ENCODE data around the gene CALD1. TPM values are rescaled to one million over a fixed set of nuclear protein-coding genes. Genes with fewer than 3 reads are reported as not detected.

The CALD1 gene
- total RNA-seq, 1 donor from 2014 or later, result 71.8 TPM

DNA sequence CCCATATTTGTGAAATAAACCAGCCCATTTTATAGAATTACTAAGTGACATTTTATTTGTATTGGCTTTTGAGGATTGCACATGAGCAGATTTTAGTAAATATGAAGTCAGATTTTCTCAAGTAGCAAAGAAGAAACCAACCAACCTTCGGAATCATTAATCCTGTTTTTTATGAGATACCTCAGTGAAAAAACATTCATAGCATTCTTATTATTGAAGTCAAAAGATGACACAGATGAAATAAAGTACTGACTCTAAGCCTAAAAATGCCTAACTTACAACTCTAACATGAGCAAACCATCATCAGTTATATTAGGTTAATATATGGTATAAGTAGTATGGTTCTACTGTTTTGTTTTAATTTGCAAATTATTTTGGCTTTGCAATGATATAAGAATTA lies 147.0 kb downstream of the CALD1 start:
- no peaks in the 10 kb centered on the region for H3K4me1 Mint-ChIP-seq
- no peak overlapping the region for H3K4me3 Mint-ChIP-seq
- H3K27ac Mint-ChIP-seq (ENCODE audit: unreplicated experiment), result no peak overlapping the region
- no peaks in the 10 kb centered on the region for H3K27me3 Mint-ChIP-seq (ENCODE audit: low read depth)
- TF ChIP-seq, protein P1, sequence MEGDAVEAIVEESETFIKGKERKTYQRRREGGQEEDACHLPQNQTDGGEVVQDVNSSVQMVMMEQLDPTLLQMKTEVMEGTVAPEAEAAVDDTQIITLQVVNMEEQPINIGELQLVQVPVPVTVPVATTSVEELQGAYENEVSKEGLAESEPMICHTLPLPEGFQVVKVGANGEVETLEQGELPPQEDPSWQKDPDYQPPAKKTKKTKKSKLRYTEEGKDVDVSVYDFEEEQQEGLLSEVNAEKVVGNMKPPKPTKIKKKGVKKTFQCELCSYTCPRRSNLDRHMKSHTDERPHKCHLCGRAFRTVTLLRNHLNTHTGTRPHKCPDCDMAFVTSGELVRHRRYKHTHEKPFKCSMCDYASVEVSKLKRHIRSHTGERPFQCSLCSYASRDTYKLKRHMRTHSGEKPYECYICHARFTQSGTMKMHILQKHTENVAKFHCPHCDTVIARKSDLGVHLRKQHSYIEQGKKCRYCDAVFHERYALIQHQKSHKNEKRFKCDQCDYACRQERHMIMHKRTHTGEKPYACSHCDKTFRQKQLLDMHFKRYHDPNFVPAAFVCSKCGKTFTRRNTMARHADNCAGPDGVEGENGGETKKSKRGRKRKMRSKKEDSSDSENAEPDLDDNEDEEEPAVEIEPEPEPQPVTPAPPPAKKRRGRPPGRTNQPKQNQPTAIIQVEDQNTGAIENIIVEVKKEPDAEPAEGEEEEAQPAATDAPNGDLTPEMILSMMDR (conservative IDR thresholded peaks at IDR 0.05), result no peak
- H3K36me3 Mint-ChIP-seq (ENCODE audit: low read depth), result peaks cover 48% of the 10 kb centered on the region
- H3K9me3 Mint-ChIP-seq, result peaks cover 2% of the 10 kb centered on the region
- DNase-seq (ENCODE audit: low read depth, low spot score), result no peak

DNA sequence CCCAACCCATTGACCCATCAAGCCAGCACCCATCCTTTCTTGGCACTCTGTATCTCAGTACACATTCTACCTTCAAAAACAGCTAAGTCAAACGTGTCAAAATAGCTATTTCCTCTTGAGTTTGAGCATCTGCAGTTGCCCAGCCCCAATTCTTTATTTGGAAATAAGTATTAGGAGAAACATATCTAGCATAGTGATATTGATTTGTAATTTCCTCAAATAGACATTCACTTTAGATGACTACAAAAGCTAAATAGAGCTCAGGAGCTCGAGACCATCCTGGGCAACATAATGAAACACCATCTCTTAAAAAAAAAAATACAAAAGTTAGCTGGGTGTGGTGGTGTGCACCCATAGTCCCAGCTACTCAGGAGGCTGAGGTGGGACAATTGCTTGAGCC lies 147.6 kb downstream of the CALD1 start:
- Mint-ChIP-seq H3K27ac (ENCODE audit: unreplicated experiment) (no peak overlapping the region), H3K4me1 (no peaks in the 10 kb centered on the region), H3K9me3 (peaks cover 2% of the 10 kb centered on the region), H3K4me3 (no peak overlapping the region), H3K27me3 (ENCODE audit: low read depth) (no peaks in the 10 kb centered on the region), H3K36me3 (ENCODE audit: low read depth) (peaks cover 55% of the 10 kb centered on the region)
- no peak for DNase-seq (ENCODE audit: low read depth, low spot score)
- TF ChIP-seq, protein P1 (conservative IDR thresholded peaks at IDR 0.05), result no peak

DNA sequence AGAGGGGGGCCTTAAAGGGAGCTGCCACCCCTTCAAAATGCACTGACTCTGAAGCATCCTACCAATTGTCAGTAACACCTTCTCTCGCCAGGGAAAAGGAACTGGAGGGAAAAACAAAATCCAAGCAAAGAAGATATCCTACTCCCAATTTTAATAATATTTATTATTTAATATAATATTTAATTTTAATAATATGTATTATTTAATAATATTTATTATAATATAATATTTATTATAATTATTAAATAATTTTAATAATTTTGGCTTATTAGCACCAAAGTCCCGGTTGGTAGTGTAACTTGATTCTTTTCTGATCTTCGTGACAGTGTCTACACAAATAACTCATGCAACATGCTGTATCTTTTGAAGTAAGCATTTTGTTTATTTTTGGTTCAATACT lies 148.3 kb downstream of the CALD1 start:
- Mint-ChIP-seq H3K9me3 (peaks cover 2% of the 10 kb centered on the region), H3K27me3 (ENCODE audit: low read depth) (no peaks in the 10 kb centered on the region), H3K27ac (ENCODE audit: unreplicated experiment) (no peak overlapping the region), H3K4me1 (no peaks in the 10 kb centered on the region), H3K4me3 (no peak overlapping the region), H3K36me3 (ENCODE audit: low read depth) (peaks cover 55% of the 10 kb centered on the region)
- DNase-seq (ENCODE audit: low read depth, low spot score), result no peak
- TF ChIP-seq, protein P1 (conservative IDR thresholded peaks at IDR 0.05), result no peak

DNA sequence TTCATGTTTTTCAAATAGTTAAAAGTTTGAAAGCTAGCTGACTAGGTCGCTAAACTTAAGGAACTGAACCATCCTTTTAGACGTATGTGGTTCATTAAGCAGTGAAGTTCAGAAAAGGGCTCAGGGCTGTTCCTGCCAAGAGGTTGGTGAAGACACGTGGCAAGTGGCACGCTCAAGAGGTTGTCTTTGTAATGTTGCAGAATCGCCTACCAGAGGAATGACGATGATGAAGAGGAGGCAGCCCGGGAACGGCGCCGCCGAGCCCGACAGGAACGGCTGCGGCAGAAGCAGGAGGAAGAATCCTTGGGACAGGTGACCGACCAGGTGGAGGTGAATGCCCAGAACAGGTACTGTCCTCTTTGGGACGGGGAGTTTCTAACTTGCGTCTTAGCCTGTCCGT lies 149.1 kb downstream of the CALD1 start:
- H3K36me3 Mint-ChIP-seq (ENCODE audit: low read depth), result peaks cover 60% of the 10 kb centered on the region
- peaks cover 2% of the 10 kb centered on the region for H3K9me3 Mint-ChIP-seq

DNA sequence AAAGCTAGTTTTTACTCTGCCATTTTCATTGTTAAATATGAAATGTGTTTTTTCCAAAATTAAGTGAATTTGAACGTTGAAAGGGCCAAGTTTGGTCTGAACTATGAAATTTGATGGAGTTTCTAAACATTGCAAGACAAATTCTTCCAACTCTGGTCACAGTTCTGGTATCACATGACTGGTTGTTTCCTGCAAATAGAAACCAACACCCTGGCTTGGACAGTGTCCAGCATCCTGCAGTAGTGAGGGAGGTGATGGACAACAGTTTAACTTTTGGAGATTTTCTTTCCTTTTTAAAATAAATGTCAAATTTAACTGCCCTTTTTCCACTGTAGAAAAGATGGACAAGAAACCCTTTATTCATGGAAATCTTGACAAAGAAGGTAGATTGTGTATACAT lies 152.1 kb downstream of the CALD1 start:
- no peak for DNase-seq (ENCODE audit: low read depth, low spot score)
- Mint-ChIP-seq H3K9me3 (peaks cover 2% of the 10 kb centered on the region), H3K4me3 (no peak overlapping the region), H3K36me3 (ENCODE audit: low read depth) (peaks cover 52% of the 10 kb centered on the region), H3K27me3 (ENCODE audit: low read depth) (no peaks in the 10 kb centered on the region), H3K27ac (ENCODE audit: unreplicated experiment) (no peak overlapping the region), H3K4me1 (peaks cover 6% of the 10 kb centered on the region)
- TF ChIP-seq, protein P1 (conservative IDR thresholded peaks at IDR 0.05), result no peak

More for the DNA sequence above, 149.1 kb downstream of the CALD1 start:
- DNase-seq (ENCODE audit: low read depth, low spot score), result no peak
- Mint-ChIP-seq H3K27me3 (ENCODE audit: low read depth) (no peaks in the 10 kb centered on the region), H3K4me3 (no peak overlapping the region), H3K27ac (ENCODE audit: unreplicated experiment) (no peak overlapping the region), H3K4me1 (no peaks in the 10 kb centered on the region)
- TF ChIP-seq, protein P1 (conservative IDR thresholded peaks at IDR 0.05), result no peak
